T-helper 17 cell (primary cell): Measurements from ENCODE around the gene ZNF784. TPM values are rescaled to one million over a fixed set of nuclear protein-coding genes. Genes with fewer than 3 reads are reported as not detected.
A peak's percentile ranks its signal among the peaks of the same experiment; 100 is the strongest.

Experiments used
- ATAC-seq: fragments of 150-1000 bp; cut with Tn5 transposase; 2 replicates; pipeline ENCODE4 v1.10.0; 2021; ENCODE audit warnings: mild to moderate bottlenecking, moderate library complexity
- DNase-seq, 3 donors: peaks; one replicate each; pipeline versions ENCODE4 v3.0.0 to v3.0.0-alpha.2; 2020 to 2021
- H3K9me3 ChIP-seq: one replicate; pipeline ENCODE4 v1.7.0; 2013; ENCODE audit warnings: low read length, mild to moderate bottlenecking; ENCODE audit not compliant: control insufficient read depth, poor library complexity, severe bottlenecking
- H3K27ac Mint-ChIP-seq: one replicate; pipeline ENCODE4 v1.8.0; 2022; ENCODE audit warnings: mild to moderate bottlenecking, moderate library complexity, mixed read lengths
- H3K27me3 Mint-ChIP-seq: one replicate; pipeline ENCODE4 v1.8.0; 2022; ENCODE audit warnings: mixed read lengths
- H3K36me3 Mint-ChIP-seq: one replicate; pipeline ENCODE4 v1.8.0; 2022; ENCODE audit warnings: low read depth, mixed read lengths
- H3K4me1 Mint-ChIP-seq: one replicate; pipeline ENCODE4 v1.8.0; 2022; ENCODE audit warnings: mild to moderate bottlenecking, mixed read lengths
- H3K4me3 Mint-ChIP-seq: one replicate; pipeline ENCODE4 v1.8.0; 2022; ENCODE audit warnings: mild to moderate bottlenecking, moderate library complexity, mixed read lengths
- total RNA-seq, 4 donors: library from RNA in 2 of 4; stranded (reverse) in 2 of 4; gene quantifications; one replicate each; pipeline ENCODE4 v1.2.3 and lab custom pipeline; 2022 to 2026

The ZNF784 gene
- total RNA-seq, 2 donors from 2014 or later, result 11.3 to 13.8 TPM

DNA sequence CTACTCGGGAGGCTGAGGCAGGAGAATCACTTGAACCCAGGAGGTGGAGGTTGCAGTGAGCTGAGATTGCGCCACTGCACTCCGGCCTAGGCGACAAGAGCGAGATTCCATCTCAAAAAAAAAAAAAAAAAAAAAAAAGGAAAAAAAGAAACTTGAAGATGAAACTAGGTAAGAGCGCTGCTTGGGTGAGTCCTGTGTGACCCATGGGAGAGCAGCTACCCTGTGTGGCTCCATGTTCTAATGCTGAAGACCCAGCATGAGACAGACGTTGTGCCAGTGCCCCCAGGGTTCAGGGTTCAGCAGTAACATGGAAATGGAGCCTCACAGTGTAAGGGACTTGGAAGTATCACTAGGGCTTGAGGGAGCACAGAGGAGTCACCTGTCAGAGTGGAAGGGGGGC lies 5.9 kb downstream of the ZNF784 start:
- Mint-ChIP-seq H3K36me3 (no peaks in the 10 kb centered on the region), H3K4me1 (peaks cover 7% of the 10 kb centered on the region), H3K4me3 (no peak overlapping the region), H3K27ac (no peak overlapping the region), H3K27me3 (no peaks in the 10 kb centered on the region)
- no peak for ATAC-seq
- no peak for DNase-seq
- H3K9me3 ChIP-seq, result no peaks in the 10 kb centered on the region

GRCh38 chr19:55617426-55617825 lies 6.9 kb downstream of the ZNF784 start:
- Mint-ChIP-seq H3K4me1 (peaks cover 11% of the 10 kb centered on the region), H3K4me3 (no peak overlapping the region), H3K36me3 (no peaks in the 10 kb centered on the region), H3K27me3 (no peaks in the 10 kb centered on the region), H3K27ac (peak overlapping the region; percentile 51)
- no peaks in the 10 kb centered on the region for H3K9me3 ChIP-seq
- DNase-seq (no peak), ATAC-seq (no peak)

GRCh38 chr19:55616395-55616875 lies 7.9 kb downstream of the ZNF784 start:
- no peak overlapping the region for H3K27ac Mint-ChIP-seq
- H3K36me3 Mint-ChIP-seq, result no peaks in the 10 kb centered on the region
- H3K4me1 Mint-ChIP-seq, result peaks cover 17% of the 10 kb centered on the region
- no peaks in the 10 kb centered on the region for H3K9me3 ChIP-seq
- DNase-seq, result no peak
- no peak overlapping the region for H3K4me3 Mint-ChIP-seq
- ATAC-seq, result no peak
- no peaks in the 10 kb centered on the region for H3K27me3 Mint-ChIP-seq

DNA sequence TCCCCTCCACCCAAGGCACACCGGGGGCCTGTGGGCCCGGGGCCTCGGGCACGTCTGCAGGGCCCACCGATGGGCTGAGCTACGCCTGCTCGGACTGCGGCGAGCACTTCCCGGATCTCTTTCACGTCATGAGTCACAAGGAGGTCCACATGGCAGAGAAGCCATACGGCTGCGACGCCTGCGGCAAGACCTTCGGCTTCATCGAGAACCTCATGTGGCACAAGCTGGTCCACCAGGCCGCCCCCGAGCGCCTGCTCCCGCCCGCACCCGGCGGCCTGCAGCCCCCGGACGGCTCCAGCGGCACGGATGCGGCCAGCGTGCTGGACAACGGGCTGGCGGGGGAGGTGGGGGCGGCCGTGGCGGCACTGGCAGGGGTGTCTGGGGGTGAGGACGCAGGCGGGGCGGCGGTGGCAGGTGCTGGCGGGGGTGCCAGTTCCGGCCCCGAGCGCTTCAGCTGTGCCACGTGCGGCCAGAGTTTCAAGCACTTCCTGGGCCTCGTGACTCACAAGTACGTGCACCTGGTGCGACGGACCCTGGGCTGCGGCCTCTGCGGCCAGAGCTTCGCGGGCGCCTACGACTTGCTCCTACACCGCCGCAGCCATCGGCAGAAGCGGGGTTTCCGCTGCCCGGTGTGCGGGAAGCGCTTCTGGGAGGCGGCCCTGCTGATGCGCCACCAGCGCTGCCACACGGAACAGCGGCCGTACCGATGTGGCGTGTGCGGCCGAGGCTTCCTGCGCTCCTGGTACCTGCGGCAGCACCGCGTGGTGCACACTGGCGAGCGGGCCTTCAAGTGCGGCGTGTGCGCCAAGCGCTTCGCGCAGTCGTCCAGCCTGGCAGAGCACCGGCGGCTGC lies 8.6 kb downstream of the ZNF784 start:
- no peaks in the 10 kb centered on the region for H3K27me3 Mint-ChIP-seq
- H3K4me1 Mint-ChIP-seq, result peaks cover 17% of the 10 kb centered on the region
- DNase-seq (no peak), ATAC-seq (no peak)
- H3K9me3 ChIP-seq, result no peaks in the 10 kb centered on the region
- H3K4me3 Mint-ChIP-seq, result no peak overlapping the region
- H3K27ac Mint-ChIP-seq, result no peak overlapping the region
- no peaks in the 10 kb centered on the region for H3K36me3 Mint-ChIP-seq

- Mint-ChIP-seq H3K4me3 (no peak overlapping the region), H3K36me3 (peaks cover under 1% of the 10 kb centered on the region), H3K27me3 (no peaks in the 10 kb centered on the region), H3K4me1 (peaks cover 13% of the 10 kb centered on the region), H3K27ac (no peak overlapping the region)
- DNase-seq (no peak), ATAC-seq (no peak)
- no peaks in the 10 kb centered on the region for H3K9me3 ChIP-seq
These were observed 9.4 kb downstream of the ZNF784 start for GRCh38 chr19:55614711-55615542.

GRCh38 chr19:55613930-55614710 lies 10.2 kb downstream of the ZNF784 start:
- no peak overlapping the region for H3K4me3 Mint-ChIP-seq
- no peaks in the 10 kb centered on the region for H3K27me3 Mint-ChIP-seq
- H3K9me3 ChIP-seq, result no peaks in the 10 kb centered on the region
- peaks cover 2% of the 10 kb centered on the region for H3K36me3 Mint-ChIP-seq
- peaks cover 20% of the 10 kb centered on the region for H3K4me1 Mint-ChIP-seq
- DNase-seq, result no peak
- ATAC-seq, result no peak
- H3K27ac Mint-ChIP-seq, result no peak overlapping the region

GRCh38 chr19:55613396-55613795 lies 11.0 kb downstream of the ZNF784 start:
- H3K9me3 ChIP-seq, result no peaks in the 10 kb centered on the region
- Mint-ChIP-seq H3K36me3 (peaks cover 2% of the 10 kb centered on the region), H3K4me3 (no peak overlapping the region), H3K27me3 (no peaks in the 10 kb centered on the region), H3K27ac (no peak overlapping the region), H3K4me1 (peaks cover 23% of the 10 kb centered on the region)
- ATAC-seq, result no peak
- no peak for DNase-seq

DNA sequence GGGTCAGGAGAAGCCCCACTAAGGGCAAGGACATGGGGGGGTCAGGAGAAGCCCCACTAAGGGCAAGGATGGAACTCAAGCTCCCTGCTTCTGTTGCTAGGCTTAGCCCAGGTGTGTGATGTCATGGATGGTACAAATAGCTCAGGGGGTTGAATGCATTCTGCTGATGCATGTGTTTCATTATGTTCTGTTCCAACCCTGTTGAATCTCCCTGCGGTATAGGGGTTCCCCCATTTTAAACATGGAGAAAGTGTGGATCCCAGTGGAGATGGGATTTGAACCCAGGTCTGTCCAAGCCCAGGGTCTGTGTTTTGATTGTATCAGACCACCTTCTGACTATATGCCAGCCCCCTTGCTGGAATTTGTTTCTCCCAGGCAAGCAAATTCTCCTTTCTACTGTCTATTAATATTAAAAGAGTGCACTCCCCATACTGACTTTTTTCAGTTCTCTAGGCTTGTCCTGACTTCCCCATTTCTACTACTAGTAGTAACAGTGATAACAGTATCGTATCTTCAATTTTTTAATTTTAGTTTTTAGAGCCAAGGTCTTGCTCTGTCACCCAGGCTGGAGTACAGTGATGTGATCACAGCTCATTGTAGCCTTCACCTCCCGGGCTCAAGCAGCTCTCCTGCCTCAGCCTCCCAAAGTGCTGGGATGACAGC lies 12.3 kb downstream of the ZNF784 start:
- DNase-seq, result no peak
- Mint-ChIP-seq H3K27ac (peak overlapping the region; percentile 29), H3K4me3 (no peak overlapping the region), H3K36me3 (peaks cover 5% of the 10 kb centered on the region), H3K4me1 (peaks cover 25% of the 10 kb centered on the region), H3K27me3 (no peaks in the 10 kb centered on the region)
- H3K9me3 ChIP-seq, result no peaks in the 10 kb centered on the region
- ATAC-seq, result no peak

DNA sequence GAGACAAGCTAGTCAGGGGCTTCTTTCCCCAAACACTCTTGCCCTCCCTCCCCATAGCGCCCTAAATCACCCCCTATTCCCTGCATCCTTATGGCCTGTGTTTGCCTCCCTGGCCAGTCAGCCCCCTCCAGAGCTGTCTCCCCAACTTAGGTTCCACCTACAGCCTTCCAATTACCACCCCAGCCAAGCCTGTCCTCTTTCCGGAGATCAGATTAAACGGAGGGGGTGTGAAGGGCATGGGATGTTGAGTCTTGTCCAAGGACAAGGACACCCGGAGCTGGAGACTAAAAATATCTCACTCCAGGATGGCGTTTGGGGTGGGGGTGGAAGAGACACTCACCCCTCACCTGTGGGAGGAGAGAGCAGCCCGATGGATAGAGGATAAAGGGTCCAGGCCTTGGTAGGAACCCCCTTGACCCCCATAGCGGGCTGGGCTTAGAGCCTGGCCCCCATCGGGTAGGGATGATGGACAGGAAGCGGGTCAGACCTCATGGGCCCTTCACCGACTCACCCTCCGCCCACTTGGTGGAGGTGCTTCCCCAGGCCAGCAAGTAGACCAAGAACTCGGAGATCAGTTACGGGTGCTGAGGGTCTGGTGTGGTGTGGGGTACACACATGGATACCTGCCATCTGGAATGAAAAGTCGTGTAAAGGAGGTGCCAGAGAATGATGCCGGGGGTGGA lies 12.9 kb downstream of the ZNF784 start:
- H3K4me3 Mint-ChIP-seq, result no peak overlapping the region
- peaks cover 30% of the 10 kb centered on the region for H3K4me1 Mint-ChIP-seq
- peaks cover 5% of the 10 kb centered on the region for H3K36me3 Mint-ChIP-seq

GRCh38 chr19:55609326-55609725 lies 15.0 kb downstream of the ZNF784 start:
- no peak overlapping the region for H3K4me3 Mint-ChIP-seq
- H3K36me3 Mint-ChIP-seq, result peaks cover 10% of the 10 kb centered on the region
- no peaks in the 10 kb centered on the region for H3K27me3 Mint-ChIP-seq
- H3K9me3 ChIP-seq, result no peaks in the 10 kb centered on the region
- H3K4me1 Mint-ChIP-seq, result peaks cover 43% of the 10 kb centered on the region
- H3K27ac Mint-ChIP-seq, result peak overlapping the region; percentile 87
- no peak for ATAC-seq
- DNase-seq, result no peak

More for the DNA sequence above, 12.9 kb downstream of the ZNF784 start:
- DNase-seq (no peak), ATAC-seq (no peak)
- peak overlapping the region; percentile 29 for H3K27ac Mint-ChIP-seq
- no peaks in the 10 kb centered on the region for H3K27me3 Mint-ChIP-seq
- H3K9me3 ChIP-seq, result no peaks in the 10 kb centered on the region

DNA sequence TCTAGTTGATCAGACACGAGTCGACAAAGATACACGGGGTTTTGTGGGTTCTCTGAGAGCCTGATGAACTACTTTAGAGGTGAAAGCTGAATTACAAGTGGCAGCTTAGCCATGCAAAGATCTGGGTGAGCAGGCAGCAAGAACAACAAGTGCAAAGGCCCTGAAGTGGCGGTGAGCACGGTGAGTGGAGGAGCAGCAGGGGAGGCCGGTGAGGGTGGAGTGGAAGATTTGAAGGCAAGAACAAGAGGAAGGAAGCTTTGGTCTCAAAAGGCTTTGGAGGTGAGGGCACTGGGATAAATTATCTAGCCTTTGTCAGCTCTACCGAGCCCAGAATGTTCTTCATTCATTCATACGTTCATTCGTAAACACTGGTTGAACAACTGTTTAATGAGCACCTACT lies 17.5 kb downstream of the ZNF784 start:
- no peaks in the 10 kb centered on the region for H3K27me3 Mint-ChIP-seq
- no peak for ATAC-seq
- H3K27ac Mint-ChIP-seq, result peak overlapping the region; percentile 96
- no peak for DNase-seq
- no peaks in the 10 kb centered on the region for H3K9me3 ChIP-seq
- H3K36me3 Mint-ChIP-seq, result peaks cover 10% of the 10 kb centered on the region
- H3K4me1 Mint-ChIP-seq, result peaks cover 37% of the 10 kb centered on the region
- H3K4me3 Mint-ChIP-seq, result peak overlapping the region; percentile 99

- no peaks in the 10 kb centered on the region for H3K9me3 ChIP-seq
- DNase-seq, result no peak
- ATAC-seq, result no peak
- Mint-ChIP-seq H3K4me3 (peak overlapping the region; percentile 99), H3K36me3 (peaks cover 10% of the 10 kb centered on the region), H3K27me3 (no peaks in the 10 kb centered on the region), H3K27ac (peak overlapping the region; percentile 96), H3K4me1 (peaks cover 38% of the 10 kb centered on the region)
These were observed 17.9 kb downstream of the ZNF784 start for GRCh38 chr19:55606471-55606787.
